ENCODE data around the gene LCLAT1. TPM values are rescaled to one million over a fixed set of nuclear protein-coding genes. Genes with fewer than 3 reads are reported as not detected.
A peak's percentile ranks its signal among the peaks of the same experiment; 100 is the strongest.
"Not testable (repeated sequence)": the region's sequence is repeated elsewhere in the genome, so short reads cannot be mapped to it uniquely, and the experiment has no call there.

LCLAT1 gene
- total RNA-seq, 1 donor from 2014 or later, result 14.6 TPM

GRCh38 chr2:30492185-30492584 is 45.1 kb downstream of the LCLAT1 start:
- no peak for DNase-seq

GRCh38 chr2:30492619-30493018 is 45.6 kb downstream of the LCLAT1 start:
- DNase-seq, result no peak

- DNase-seq, result no peak
Measured at GRCh38 chr2:30493440-30493839, 46.4 kb downstream of the LCLAT1 start.

GRCh38 chr2:30495896-30496295 is 48.9 kb downstream of the LCLAT1 start:
- DNase-seq, result not testable (repeated sequence)

GRCh38 chr2:30499681-30500080 is 52.6 kb downstream of the LCLAT1 start:
- no peak for DNase-seq

- DNase-seq, result no peak
Measured at GRCh38 chr2:30500699-30501098, 53.7 kb downstream of the LCLAT1 start.

- DNase-seq, result no peak
Measured at GRCh38 chr2:30502310-30502709, 55.3 kb downstream of the LCLAT1 start.

GRCh38 chr2:30503007-30503694 is 56.1 kb downstream of the LCLAT1 start:
- DNase-seq, result no peak

GRCh38 chr2:30503695-30504052 is 56.6 kb downstream of the LCLAT1 start:
- no peak for DNase-seq

GRCh38 chr2:30504731-30505130 is 57.7 kb downstream of the LCLAT1 start:
- DNase-seq, result no peak

GRCh38 chr2:30505500-30506180 is 58.6 kb downstream of the LCLAT1 start:
- DNase-seq, result no peak

GRCh38 chr2:30507460-30507859 is 60.4 kb downstream of the LCLAT1 start:
- DNase-seq, result not testable (repeated sequence)

- DNase-seq, result no peak
Measured at GRCh38 chr2:30509716-30510115, 62.7 kb downstream of the LCLAT1 start.

- DNase-seq, result no peak
Measured at GRCh38 chr2:30510409-30510808, 63.4 kb downstream of the LCLAT1 start.

GRCh38 chr2:30511122-30512083 is 64.4 kb downstream of the LCLAT1 start:
- DNase-seq, result no peak

- no peak for DNase-seq
Measured at GRCh38 chr2:30512243-30512886, 65.3 kb downstream of the LCLAT1 start.

GRCh38 chr2:30513649-30514048 is 66.6 kb downstream of the LCLAT1 start:
- DNase-seq, result not testable (repeated sequence)

- DNase-seq, result peak; percentile 7
Measured at GRCh38 chr2:30514134-30514847, 67.2 kb downstream of the LCLAT1 start.

- DNase-seq, result no peak
Measured at GRCh38 chr2:30514848-30515435, 67.9 kb downstream of the LCLAT1 start.

- DNase-seq, result no peak
Measured at GRCh38 chr2:30516166-30516565, 69.1 kb downstream of the LCLAT1 start.

- DNase-seq, result no peak
Measured at GRCh38 chr2:30519796-30520195, 72.8 kb downstream of the LCLAT1 start.

GRCh38 chr2:30522421-30522820 is 75.4 kb downstream of the LCLAT1 start:
- DNase-seq, result no peak

All from dermis blood vessel endothelial cell (primary cell).